GM12801 (cell line): ENCODE results near the gene FAT3.

Source experiments
- CTCF ChIP-seq: IDR thresholded peaks from one replicate; pipeline ENCODE4 v1.5.1; 2011; ENCODE audit warnings: control low read depth; ENCODE audit not compliant: insufficient read length; ENCODE audit errors: extremely low read depth

Gene FAT3

DNA sequence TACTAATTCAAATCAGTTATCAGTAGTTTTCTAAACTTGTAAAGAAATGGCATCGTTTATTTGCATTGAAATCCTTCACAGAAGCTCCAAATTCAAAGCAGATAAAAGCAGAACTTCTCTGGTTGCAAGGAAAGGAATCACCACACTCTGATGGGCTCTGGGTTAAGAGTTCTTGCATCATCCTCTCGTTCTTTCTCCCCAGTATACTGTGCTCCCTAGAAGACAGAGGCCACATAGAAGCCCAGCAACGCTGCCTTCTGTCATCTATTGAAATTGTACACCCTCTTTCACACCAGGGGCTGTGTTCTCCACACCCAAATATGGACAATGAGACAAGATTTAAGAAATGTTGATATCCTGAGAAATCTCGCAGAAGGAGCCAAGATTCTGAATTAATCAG lies 29.3 kb downstream of the FAT3 start:
- no peak for TF ChIP-seq CTCF

- TF ChIP-seq CTCF = no peak
These were observed 32.9 kb downstream of the FAT3 start for GRCh38 chr11:92257536-92257935.

DNA sequence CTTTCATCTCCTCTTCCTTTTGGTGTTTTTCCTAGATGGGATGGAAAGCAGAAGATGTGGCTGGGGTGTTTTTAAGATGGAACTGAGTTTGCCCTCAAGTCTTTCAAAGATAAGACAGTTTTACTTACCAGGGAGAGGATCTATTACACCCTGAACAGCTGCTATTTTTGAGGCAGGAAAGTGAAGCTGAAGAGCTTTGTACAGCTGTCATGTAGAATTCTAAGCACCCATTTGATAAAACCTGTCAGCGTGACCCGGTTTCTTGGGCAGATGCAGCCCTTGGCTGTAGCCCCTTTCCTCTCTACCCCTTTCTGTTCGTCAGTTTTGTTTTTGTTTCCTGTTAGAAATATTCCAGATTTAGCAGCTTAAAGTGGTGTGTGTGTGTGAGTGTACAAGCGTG lies 35.2 kb downstream of the FAT3 start:
- no peak for TF ChIP-seq CTCF

GRCh38 chr11:92264350-92264749 lies 39.7 kb downstream of the FAT3 start:
- no peak for TF ChIP-seq CTCF

GRCh38 chr11:92266806-92267205 lies 42.2 kb downstream of the FAT3 start:
- no peak for TF ChIP-seq CTCF

DNA sequence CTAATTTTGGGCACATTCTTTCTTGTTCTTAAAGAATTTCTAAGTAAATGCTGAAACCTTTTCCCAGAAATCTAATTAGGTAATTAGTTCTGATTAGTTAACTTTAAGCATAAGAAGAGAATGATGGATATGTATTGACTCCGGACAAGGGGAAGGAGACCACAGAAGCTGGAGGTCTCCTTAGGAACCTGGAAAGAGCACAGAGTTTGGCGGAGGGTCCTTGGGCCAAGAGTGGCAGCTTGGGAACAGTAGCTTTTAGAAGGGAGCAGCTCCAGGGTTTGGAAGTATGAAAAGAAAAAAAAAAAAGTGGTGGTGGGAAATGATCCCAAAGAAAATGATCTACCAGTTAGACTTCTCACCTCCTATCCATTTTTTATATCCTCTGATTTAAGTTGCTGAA lies 42.7 kb downstream of the FAT3 start:
- TF ChIP-seq CTCF = no peak

DNA sequence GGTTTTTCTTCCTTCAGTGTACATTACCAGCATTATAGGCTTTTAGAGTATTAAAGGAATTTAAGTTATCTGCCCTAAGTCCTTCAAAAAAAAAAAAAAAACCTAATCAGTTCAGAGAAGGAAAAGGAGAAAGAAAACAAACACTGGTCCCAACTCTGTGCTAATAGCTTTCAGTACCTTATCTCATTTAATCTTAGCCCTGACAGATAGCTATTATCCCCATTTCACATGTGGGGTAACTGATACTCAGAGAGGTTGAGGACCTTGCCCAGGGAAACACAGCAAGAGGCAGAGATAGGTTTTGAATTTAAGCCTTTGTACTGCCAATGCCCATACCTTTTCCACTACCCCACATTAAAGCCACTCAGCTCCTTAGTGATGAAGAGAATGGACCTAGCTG lies 43.4 kb downstream of the FAT3 start:
- TF ChIP-seq CTCF = no peak

DNA sequence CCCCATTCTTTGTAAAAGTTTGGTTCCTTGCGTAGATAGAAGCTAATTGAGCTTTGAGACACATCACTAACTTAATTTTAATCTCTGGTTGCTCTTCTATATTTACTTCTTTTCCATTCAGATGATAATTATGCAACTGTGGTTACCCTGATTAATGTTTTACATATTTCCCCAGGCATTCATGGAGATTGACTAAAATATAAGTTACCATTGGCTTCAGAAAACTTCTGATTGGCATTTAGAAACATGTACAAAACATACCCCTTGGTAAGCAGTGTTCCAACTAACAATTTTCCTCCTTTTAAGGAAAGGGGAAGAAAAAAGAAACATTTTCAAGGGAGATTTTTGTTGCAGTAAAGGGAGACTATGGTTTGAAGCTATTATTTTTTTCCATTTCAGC lies 43.9 kb downstream of the FAT3 start:
- TF ChIP-seq CTCF = no peak
